Thyroid gland (tissue), 4 donors: ENCODE results near the gene IGFBP5.

Source experiments
- CTCF ChIP-seq, 6 experiments: fragments of 200-600 bp in 3 of 6; fragments of 450-650 bp in 3 of 6; sonication (generic) in 3 of 6; IDR thresholded peaks; one replicate each; pipeline ENCODE4 v1.5.1; 2016 to 2019; ENCODE audit warnings: antibody characterized with exemption in 6 of 6, mild to moderate bottlenecking in 2 of 6, inconsistent platforms in 1 of 6, moderate library complexity in 1 of 6
- POLR2A ChIP-seq, 2 donors: fragments of 450-650 bp; IDR thresholded peaks; one replicate each; pipeline ENCODE4 v1.6.1; 2017; ENCODE audit warnings: antibody characterized with exemption in 2 of 2, mild to moderate bottlenecking in 2 of 2, moderate library complexity in 1 of 2

GRCh38 chr2:216688731-216689340, 6.5 kb downstream of the IGFBP5 start:
- TF ChIP-seq CTCF (IDR thresholded peaks at IDR 0.05) (no peak), POLR2A (IDR thresholded peaks at IDR 0.05) (peak in 1 of 2 donors; percentile 35)
